ENCODE data around the gene GRXCR2. TPM values are rescaled to one million over a fixed set of nuclear protein-coding genes. Genes with fewer than 3 reads are reported as not detected.
"Not testable (repeated sequence)": the region's sequence is repeated elsewhere in the genome, so short reads cannot be mapped to it uniquely, and the experiment has no call there.

The GRXCR2 gene, protein sequence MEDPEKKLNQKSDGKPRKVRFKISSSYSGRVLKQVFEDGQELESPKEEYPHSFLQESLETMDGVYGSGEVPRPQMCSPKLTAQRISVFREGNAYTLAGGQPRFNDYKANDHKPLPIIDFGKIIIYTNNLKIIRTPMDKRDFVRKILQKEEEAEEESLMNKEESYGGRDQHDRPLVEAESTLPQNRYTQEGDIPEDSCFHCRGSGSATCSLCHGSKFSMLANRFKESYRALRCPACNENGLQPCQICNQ
- not detected for polyA plus RNA-seq (2013, experiment 1 of 2; ENCODE audit: insufficient read length)
- not detected for polyA plus RNA-seq (2013, experiment 2 of 2; ENCODE audit: insufficient read length)

DNA sequence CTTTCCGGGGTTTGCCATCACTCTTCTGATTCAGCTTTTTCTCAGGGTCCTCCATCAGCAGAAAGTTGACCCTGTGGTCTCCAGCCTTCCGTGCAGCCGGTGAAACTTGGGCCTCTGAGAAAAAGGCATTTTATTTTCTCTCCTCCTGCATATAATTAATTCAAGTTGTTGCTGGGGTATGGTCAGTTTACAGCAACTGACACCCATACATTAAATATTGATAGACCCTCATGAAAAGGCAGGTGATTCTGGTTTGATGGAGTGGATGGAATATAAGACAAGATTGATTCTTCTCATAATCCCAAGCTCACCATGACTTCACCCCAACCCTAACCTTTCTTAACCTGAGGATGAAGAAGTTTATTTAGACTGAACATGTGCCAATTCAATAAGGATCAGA lies at the start of gene GRXCR2:
TSS of gene GRXCR2 (minus strand) at position 101 of the 400 bp plus-strand sequence. CDS start at position 55, 46 bp downstream.
- no peak for DNase-seq

DNA sequence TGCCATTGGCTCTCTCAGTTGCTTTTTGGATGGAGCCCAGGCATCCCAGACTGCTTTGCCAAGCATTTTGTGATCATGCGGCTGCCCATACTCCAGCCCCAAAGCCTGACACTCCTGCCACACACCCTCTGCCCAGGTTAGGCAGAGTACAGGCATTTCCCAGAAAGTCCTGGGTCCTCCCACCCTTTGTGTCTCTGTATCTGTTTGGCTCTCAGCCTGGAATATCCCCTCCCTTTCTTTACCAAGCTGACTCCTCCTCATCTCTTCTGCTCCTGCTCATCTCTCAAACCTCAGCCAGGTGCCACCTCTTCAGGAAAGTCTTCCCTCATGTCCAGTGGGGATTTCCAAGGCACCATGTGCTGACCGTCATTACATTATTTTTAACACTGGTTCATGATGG lies 49.2 kb upstream of the GRXCR2 start:
- DNase-seq = no peak

DNA sequence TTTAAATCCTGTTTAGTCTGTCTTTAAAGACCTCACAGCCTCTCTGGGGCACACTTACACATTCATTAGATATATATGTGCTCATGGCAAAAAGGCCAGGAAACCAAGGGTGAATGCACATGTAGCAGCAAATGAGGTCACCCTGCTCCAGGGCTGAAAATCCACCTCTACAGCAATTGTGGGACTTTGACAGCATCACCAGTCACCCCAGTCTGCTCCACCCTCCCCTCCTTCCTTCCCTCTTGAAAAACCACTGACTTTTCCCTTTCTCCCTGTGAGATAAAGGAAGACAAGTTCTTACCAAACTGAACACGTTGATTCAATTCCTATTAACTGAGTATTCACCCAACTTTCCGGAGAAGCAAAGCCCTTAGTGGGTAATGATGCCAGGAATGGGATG lies 48.4 kb upstream of the GRXCR2 start:
- no peak for DNase-seq

DNA sequence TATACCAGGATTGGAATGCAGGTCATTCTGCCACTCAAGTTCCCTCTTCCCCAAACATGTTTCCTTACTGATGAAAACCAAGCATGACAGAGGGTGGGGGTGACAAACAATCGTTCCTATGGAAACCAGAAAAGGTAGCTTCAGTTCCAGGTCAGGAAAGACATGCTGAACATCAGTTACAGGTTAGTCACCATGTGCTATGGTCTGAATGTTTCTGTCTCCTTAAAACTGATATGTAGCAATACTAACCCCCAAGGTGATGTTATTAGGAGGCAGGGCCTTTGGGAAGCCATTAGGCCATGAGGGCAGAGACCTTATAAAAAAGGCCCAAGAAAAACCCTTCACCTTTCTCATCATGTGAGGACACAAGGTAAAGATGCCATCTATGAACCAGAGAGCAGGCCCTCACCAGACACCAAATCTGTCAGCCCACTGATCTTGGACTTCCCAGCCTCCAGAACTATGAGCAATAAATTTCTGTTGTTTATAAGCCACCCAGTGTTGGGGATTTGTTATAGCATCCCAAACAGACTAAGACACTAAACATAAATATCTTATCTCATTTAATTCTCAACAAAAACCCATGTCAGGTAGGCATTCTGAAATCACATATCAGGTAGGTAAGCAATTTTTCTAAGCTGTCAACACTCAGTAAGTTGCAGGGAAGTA lies 47.9 kb upstream of the GRXCR2 start:
- DNase-seq = no peak

DNA sequence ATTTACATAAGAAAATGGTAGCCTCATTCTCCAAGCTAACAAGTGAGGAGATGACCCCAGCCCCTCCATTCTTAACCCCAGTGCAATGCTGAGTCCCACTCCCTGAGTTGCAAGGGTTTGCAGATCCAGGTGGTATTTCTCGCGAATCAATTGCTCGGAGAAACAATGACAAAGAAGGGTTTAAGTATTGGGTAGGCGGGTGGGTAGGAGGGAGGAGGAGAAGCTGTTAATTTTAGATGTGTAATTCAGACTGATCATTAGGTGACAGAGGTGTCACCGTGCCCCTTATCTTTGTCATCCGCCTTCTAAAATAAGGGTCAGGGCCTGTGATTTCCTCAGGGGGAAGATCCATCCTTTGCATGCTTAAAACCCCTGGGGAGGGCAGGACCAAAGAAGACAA lies 46.6 kb upstream of the GRXCR2 start:
- DNase-seq = no peak

DNA sequence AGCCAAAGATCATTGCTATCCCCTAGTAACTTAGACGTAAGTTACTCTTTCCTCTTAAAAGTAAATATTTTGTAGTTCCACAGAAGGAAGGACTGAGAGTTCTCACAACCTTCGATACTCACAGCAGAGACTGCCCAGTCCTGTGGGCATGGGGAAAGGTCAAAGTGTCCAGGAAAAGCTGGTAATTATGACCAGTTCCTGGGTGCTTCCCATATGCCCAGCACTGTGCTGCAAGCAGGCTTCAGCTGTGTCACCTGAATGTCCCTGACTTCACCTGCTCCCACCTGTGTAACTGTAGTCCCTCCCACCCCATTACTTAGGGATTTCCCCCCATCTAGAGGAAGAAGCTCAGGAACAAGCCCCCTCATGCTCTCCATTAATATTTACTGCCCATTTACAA lies 45.6 kb upstream of the GRXCR2 start:
- no peak for DNase-seq

DNA sequence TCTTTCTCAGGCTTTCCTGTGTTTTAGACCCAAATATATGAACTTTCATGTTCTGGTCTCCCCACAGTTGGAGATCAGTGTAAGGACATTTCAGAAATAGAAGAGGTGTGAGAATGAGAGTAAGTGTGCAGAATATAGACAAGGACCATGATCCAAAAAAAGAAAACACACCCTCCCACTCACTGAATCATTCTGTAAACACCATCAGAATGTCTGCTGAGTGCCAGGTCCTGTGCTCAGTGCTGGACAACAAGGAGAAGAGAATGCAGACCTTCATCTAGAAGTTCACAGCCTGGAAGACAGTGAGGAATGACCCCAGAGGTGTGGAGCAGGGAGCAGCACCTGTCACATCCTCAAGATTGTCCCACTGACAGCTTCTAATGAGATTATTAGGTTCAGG lies 44.5 kb upstream of the GRXCR2 start:
- DNase-seq = no peak

DNA sequence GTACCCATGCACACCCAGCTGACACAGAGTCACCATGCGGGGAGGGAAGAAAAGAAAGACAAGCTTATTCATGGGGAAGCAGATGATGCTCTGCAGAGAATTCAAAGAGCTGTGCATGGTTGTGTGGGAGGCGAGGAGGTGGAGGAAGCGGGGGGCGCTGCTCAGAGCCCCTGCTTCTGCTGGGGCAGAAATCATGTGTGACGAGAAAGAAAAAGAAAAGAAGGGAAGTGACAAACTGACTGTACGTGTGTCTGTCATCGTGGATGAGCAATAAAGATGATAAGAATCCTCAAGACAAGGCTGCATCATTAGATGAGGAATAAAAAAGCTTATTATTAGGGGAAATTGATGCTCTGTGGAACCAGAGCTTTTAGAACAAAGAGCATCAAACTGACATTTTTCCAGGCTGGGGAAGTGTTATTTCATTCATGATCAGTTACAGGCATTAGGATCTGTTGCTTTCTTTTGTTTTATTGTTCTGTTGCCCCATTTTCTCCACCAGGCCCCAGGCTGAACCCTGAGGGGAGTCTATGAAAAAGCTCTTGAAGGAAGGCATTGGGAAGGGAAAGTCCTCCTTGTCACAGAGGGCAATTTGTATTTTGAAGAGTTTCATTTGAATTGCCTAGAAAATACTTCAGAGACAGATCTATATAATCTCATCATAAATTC lies 43.3 kb upstream of the GRXCR2 start:
- no peak for DNase-seq

DNA sequence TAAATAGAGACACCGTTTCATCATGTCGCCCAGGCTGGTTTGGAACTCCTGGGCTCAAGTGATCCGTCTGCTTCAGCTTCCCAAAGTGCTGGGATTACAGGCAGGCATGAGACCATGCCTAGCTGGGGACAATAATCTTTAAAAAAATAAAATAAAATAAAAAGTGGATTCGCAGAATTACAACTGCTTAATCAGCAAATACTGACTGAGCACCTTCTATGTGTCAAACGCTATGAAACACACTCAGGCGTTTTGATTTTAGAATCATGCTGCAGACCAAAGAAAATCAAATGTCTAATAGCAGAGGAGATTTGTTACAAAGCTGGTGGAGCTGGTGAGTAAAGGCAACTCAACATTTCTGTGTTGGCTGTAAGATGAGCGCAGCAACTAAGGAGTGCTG lies 40.9 kb upstream of the GRXCR2 start:
- DNase-seq = no peak

DNA sequence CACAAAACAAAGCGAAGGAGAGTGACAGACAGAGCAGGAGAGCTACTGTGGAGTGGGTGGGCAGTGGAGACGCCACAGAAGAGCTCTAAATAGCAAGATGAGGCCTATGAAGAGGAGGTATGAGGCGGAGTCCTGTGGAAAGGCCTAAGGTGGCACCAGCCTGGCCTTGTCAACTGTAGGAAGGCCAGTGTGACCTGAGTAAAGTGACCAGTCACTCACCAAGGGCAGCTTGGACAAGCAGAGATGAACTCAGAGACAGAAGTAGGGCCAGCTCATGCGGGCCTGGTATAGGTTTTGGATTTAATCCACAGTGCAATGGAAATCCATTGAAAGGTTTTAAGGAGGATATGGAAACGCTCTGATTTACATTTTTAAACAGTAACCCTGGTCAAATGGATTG lies 39.8 kb upstream of the GRXCR2 start:
- no peak for DNase-seq

DNA sequence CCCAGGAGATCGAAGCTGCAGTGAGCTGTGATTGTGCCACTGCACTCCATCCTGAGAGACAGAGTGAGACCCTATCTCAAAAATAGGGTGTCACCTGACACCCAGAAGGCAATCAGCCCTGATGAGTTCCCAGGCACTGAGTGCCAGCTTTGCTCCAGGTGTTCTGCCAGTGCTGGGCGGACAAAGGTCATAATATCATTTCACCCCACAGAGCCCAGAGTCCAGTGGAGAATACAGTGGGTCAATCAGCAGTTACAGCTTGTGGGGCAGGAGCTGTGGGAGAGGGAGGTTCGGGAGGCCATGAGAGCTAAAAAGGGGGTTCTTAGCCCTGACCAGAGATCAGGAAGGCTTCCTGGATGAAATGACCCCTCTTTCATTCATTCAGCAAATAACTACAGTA lies 39.2 kb upstream of the GRXCR2 start:
- DNase-seq = no peak

DNA sequence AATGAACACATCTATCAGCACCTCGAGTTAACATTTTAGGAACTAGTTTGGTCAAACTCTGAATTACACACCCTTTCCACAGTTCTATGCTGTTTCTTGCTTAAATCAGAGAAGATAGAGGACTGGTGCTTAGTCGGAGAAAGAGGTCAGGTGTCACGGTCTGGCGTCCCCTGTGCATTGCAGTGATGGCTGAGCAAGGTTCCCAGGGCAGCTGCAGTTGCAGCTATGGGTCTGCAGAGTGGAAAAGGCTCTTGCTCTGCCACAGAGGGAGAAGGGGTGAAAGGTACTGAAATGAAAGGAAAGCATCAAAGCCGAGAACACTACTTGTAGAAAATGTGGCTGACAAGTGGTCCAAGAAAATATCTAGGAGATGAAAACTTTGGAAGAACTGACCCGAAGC lies 38.4 kb upstream of the GRXCR2 start:
- DNase-seq = no peak

DNA sequence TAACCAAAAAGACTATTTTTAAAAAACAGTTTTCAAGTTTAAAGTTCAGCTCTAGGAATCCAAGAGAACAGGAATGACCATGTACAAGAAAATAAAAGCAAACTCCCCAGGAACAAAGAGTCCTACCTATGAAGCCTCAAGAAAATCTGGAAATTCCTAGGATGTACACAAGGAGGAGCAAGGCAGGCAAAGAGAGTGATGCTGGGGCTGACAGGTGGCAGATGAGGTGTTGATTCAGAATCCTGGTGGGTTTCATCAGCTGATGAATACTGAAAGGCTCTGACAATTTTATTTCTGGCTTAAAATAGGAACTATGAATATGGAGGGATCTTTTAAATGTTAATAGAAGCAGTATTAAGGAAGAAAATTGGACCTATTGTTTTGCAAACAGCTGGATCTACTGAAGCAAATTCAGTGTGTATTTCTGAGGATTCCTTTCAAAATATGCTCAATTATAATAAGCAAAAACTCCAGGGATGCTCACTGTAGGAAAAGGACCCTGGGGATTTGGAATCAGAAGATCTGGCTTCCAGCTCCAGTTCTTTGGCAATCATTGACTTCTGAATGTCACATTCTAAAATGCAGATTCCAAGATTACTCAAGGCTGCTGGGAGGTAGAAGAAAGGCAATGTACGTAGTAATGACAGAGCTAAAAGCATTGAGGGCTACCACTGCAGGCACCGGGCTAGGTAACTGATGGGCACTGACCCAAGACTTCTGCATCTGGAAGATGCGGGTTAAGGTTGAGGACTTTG lies 35.6 kb upstream of the GRXCR2 start:
- DNase-seq = no peak

DNA sequence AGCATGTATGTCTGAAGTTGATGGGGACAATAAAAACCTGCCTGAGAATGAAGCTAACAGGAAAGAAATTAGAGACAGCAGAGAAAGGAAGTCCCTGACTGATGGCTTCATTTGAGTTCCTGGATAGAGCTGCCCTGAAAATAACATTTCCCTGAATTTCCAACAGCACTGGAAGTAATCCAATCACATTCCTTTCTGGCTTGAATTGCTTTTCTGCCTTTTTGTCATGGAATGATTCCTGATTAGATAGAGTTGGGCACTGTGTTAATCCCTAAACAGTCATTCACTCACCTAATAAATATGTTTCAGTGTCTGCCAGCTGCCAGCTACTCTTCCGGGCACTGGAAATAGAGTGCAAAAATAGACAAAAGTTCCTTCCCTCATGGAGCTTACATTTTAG lies 33.6 kb upstream of the GRXCR2 start:
- peak; percentile 27 for DNase-seq

DNA sequence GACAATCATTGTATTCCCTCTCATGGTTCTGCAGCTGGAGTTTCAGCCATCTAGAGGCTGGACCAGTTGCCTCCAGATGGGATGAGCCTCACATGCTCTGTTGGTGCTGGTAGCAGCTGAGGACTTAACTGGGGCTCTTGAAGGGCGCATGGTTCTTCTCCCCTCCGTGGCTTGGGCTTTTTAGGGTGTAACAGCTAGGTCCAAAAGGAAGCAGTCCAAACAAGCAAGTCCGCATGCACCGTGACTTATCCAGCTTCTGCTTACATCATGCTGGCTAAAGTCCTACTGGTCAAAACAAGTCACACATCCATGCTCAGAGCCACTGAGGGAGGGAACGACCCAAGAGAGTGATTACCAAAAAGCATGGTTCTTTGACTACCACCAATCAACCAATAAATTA lies 31.9 kb upstream of the GRXCR2 start:
- DNase-seq = no peak

DNA sequence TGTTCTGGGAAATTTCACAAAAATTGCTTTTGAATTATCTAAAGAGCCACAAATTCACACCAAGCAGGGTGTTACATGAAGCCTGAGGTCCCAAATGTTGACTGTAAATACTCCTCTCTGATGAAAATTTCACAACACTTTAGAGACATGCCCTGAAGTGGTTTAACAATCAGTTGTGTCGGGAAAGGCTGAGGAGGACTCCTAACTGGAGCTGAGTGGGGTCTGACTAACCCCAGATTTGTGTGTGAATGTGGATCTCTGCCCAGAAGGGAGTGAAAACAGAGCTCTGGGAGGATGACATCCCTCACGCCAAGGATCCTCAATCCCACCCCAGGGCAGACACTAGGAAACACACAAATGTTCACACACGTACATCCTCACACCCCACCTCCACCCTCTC lies 31.1 kb upstream of the GRXCR2 start:
- DNase-seq = peak; percentile 47

DNA sequence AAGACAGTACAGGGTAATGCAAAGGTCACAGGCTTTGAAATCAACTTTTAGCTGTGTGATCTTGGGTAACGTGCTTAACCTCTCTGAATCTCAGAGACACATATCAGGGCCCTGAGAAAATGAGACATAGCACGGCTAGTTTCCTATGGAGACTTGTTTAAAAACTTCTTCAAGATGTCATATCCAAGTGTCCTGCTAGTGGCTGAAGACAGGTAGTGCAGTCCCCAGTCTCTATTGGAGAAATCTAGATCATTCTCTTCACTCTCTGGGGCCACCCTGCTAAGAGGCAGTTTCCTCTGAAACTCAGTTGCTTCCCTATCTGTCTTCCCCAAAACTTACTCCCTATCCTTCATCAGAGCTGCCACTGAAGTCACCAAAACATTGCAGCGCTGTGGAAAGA lies 30.3 kb upstream of the GRXCR2 start:
- peak; percentile 7 for DNase-seq

DNA sequence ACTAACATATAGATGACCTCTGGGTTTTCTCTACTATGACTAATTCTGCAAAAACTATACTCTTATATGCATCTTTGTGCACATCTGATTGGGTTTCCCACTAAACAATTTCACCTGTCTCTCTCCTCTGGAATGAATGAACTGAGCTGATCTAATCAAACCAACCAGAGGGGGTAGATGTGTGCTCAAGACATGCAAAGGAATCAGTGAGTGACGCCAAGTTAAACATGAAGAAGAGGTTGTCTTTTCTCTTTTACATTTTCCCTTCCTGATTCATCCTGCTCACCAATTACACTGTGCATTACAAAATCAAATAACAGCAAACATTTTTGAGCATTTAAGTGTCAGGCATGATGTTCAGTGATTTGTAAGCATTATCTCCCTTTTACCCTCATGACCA lies 29.6 kb upstream of the GRXCR2 start:
- DNase-seq = peak; percentile 27

DNA sequence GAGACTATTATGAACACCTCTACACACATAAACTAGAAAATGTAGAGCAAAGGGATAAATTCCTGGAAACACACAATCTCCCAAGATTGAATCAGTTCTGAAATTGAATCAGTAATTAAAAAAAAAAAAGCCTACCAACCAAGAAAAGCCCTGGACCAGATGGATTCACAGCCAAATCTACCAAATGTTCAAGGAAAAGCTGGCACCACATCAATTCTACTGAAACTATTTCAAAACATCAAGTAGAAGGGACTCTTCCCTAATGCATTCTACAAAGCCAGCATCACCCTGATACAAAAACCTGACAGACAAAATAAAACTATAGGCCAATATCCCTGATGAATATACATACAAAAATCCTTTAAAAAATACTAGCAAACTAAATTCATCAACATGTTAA lies 25.4 kb upstream of the GRXCR2 start:
- DNase-seq = no peak

DNA sequence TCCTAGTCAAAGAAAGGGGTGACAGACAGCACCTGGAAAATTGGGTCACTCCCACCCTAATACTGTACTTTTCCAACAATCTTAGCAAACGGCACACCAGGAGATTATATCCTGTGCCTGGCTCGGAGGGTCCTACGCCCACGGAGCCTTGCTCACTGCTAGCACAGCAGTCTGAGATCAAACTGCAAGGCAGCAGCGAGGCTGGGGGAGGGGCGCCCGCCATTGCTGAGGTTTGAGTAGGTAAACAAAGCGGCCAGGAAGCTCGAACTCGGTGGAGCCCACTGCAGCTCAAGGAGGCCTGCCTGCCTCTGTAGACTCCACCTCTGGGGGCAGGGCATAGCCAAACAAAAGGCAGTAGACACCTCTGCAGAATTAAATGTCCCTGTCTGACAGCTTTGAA lies 18.6 kb upstream of the GRXCR2 start:
- DNase-seq = not testable (repeated sequence)

DNA sequence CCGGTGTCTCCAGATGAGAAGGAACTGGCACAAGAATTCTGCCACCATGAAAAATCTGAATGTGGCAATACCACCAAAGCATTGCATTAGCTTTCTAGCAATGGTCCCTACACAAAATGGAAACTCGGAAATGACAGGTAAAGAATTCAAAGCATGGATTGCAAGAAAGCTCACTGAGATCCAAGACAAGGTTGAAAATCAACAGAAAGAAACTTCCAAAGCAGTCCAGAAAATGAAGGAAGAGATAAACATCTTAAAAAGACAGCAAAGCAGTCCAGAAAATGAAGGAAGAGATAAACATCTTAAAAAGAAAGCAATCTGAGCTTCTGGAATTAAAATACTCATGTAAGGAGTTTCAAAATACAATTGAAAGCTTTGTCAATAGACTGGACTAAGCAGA lies 16.8 kb upstream of the GRXCR2 start:
- no peak for DNase-seq

DNA sequence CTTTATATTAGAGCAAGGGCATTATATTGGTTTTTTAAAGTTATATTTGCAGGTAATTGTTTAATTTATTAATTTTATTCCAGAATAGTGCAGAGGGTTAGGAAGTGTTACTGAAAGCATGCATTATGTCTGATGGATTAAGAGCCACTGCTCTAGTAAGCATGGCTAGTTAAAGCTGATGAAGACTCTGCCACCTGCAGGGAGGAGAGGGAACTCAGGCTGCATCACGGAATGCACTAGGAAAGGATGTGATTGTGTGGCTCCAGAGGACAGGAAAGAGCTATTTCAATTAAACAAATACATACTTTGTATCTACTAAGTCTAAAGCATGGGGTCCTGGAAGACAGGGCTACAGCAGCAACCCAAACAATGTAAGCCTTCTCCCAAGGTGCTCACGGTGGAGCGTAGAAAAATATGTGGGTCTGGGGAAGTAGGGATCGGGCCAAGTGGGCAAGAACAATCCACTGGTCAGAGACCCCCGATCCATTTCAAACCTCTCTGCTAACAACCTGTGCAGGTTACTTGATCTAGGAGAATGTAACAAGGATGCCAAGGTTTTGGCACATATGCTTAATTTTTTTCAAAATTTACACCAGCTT lies 15.3 kb upstream of the GRXCR2 start:
- peak; percentile 50 for DNase-seq

DNA sequence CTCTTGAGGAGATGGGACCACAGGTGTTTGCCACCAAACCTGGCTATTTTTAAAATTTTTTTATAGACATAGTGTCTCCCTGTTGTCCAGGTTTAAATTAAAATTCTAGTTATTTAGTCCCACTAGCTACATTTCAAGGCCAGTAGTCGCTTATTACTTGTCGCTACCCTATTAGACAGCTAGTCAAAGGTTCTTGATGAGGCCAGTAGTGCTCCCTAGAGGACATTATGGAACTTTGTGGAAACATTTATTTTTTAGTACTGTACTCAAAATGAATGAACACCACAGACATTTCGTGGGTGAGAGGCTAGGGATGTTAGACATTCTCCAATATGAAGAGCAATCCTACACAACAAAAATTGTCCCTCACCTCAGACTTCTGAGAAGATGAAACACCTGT lies 14.4 kb upstream of the GRXCR2 start:
- no peak for DNase-seq

All from fibroblast of skin of scalp (primary cell).